ENCODE measurements around the gene PXN. TPM values are rescaled to one million over a fixed set of nuclear protein-coding genes. Genes with fewer than 3 reads are reported as not detected.

Gene PXN
- total and polyA plus RNA-seq, 11 donors = 34.3 to 103 (median 69.9) TPM

DNA sequence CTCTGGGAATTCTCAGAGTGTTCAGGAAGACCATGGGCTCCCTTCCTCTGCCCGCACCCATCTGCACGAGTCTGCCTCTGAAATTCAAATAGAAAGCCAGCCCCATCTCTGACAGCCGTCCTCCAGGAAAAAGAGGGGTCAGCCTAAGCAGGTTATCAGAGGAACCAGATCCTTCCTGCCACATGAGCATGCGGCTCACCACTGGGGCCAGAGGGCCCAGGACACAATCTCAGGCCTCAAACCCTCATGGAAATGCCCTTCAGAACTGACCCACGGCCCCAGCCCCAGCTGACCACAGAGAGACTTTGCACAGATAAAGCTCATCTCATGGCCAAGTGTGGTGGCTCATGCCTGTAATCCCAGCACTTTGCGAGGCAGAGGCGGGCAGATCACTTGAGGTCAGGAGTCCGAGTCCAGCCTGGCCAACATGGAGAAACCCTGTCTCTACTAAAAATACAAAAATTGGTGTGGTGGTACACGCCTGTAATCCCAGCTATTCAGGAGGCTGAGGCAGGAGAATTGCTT, 23.2 kb downstream of the PXN start:
- 46 to 62% (median 50%) methylated on average over 6 to 9 of the region's 9 CpGs for WGBS, 4 donors
- ATAC-seq = peak; percentile 28 to 75 (median 45)
- intact Hi-C loops (cut with DNase I) = no loop called here
- Histone ChIP-seq H3K4me1 (peaks cover 34 to 98% (median 90%) of the 10 kb centered on the region in 12 donors), H3K36me3 (peaks cover 0 to 5% (median 0%) of the 10 kb centered on the region in 9 donors), H3K4me3 (no peak overlapping the region), H3K27me3 (no peaks in the 10 kb centered on the region), H3K27ac (peak overlapping the region; percentile 53 to 81 (median 72)), H3K9me3 (no peaks in the 10 kb centered on the region)
- TF ChIP-seq, protein P1, sequence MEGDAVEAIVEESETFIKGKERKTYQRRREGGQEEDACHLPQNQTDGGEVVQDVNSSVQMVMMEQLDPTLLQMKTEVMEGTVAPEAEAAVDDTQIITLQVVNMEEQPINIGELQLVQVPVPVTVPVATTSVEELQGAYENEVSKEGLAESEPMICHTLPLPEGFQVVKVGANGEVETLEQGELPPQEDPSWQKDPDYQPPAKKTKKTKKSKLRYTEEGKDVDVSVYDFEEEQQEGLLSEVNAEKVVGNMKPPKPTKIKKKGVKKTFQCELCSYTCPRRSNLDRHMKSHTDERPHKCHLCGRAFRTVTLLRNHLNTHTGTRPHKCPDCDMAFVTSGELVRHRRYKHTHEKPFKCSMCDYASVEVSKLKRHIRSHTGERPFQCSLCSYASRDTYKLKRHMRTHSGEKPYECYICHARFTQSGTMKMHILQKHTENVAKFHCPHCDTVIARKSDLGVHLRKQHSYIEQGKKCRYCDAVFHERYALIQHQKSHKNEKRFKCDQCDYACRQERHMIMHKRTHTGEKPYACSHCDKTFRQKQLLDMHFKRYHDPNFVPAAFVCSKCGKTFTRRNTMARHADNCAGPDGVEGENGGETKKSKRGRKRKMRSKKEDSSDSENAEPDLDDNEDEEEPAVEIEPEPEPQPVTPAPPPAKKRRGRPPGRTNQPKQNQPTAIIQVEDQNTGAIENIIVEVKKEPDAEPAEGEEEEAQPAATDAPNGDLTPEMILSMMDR (IDR thresholded peaks at IDR 0.05) = no peak
- no peak for TF ChIP-seq POLR2A (IDR thresholded peaks at IDR 0.05)
- DNase-seq = peak in 2 of 5 donors; percentile 45 to 50

DNA sequence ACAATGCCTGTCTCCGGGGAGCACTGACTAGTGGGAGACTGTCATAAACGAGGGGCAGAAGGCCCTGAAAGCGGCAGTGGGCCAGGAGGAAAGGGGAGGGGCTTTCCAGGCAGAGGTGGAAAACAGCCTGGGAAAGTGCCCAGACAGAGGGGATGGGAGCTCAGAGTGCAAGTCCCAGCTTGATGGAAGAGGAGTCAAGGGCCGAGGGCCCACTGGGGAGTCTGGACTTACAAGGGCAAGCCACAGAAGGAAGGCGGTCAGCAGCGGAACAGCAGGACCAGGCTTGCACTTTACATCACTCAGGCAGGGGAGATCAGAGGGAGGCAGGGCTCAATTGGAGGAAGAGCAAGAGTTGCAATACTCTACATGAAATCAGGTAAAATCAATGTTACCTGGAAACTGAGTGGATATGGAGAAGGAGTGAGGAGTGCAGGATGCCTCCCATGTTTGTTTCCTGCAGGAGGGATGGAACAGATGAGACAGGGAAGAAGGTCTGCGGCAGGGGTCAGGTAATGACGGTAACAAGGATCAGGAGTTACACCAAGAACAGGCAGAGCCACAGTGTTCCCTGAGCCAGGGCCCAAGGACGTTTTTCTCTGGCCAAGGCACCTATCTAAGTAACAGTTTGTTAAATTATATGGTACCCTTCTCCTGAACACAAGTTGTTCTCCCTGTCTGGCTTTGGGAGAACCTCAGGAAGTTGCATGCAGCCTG, 23.8 kb downstream of the PXN start:
- Histone ChIP-seq H3K9me3 (no peaks in the 10 kb centered on the region), H3K4me1 (peaks cover 36 to 98% (median 90%) of the 10 kb centered on the region in 12 donors), H3K4me3 (peak overlapping the region in 4 of 12 donors; percentile 1 to 20 (median 8)), H3K27ac (peak overlapping the region; percentile 43 to 81 (median 74)), H3K36me3 (peaks cover 0 to 5% (median 0%) of the 10 kb centered on the region in 9 donors), H3K27me3 (no peaks in the 10 kb centered on the region)
- DNase-seq (peak in 1 of 5 donors; percentile 37), ATAC-seq (peak in 1 of 4 donors; percentile 5)
- 41 to 56% (median 44%) methylated on average over 9 of the region's 9 CpGs for WGBS, 4 donors
- intact Hi-C loops (cut with DNase I) = no loop called here
- TF ChIP-seq POLR2A (IDR thresholded peaks at IDR 0.05) = no peak
- TF ChIP-seq, protein P1 (IDR thresholded peaks at IDR 0.05) = no peak

DNA sequence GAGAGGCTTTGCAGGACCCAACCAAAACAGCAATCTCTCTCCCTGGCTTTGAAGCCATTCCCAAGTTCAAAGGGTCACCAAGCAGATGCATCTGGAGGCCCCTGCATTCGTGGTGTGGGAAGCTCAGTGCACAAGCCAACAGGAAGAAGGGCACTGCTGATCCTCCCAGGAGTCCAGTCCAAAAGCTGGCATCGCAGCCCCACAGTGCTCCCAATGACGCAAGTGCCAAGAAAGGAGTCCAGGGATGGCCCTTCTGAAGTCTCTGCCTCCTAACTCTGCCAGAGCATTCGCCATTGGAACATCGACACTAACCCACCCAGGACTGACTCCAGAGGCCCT, 25.1 kb downstream of the PXN start:
- ATAC-seq (peak in 1 of 4 donors; percentile 16), DNase-seq (no peak)
- peaks cover 0 to 5% (median 0%) of the 10 kb centered on the region in 9 donors for H3K36me3 ChIP-seq
- TF ChIP-seq, protein P1 (IDR thresholded peaks at IDR 0.05) = no peak
- no peak for TF ChIP-seq POLR2A (IDR thresholded peaks at IDR 0.05)
- intact Hi-C loops (cut with DNase I) = no loop called here
- no peak overlapping the region for H3K4me3 ChIP-seq
- 32 to 62% (median 52%) methylated on average over 5 of the region's 5 CpGs for WGBS, 4 donors
- H3K27ac ChIP-seq = peak overlapping the region in 11 of 12 donors; percentile 33 to 81 (median 72)
- no peaks in the 10 kb centered on the region for H3K9me3 ChIP-seq
- H3K27me3 ChIP-seq = no peaks in the 10 kb centered on the region
- H3K4me1 ChIP-seq = peaks cover 46 to 98% (median 94%) of the 10 kb centered on the region in 12 donors

DNA sequence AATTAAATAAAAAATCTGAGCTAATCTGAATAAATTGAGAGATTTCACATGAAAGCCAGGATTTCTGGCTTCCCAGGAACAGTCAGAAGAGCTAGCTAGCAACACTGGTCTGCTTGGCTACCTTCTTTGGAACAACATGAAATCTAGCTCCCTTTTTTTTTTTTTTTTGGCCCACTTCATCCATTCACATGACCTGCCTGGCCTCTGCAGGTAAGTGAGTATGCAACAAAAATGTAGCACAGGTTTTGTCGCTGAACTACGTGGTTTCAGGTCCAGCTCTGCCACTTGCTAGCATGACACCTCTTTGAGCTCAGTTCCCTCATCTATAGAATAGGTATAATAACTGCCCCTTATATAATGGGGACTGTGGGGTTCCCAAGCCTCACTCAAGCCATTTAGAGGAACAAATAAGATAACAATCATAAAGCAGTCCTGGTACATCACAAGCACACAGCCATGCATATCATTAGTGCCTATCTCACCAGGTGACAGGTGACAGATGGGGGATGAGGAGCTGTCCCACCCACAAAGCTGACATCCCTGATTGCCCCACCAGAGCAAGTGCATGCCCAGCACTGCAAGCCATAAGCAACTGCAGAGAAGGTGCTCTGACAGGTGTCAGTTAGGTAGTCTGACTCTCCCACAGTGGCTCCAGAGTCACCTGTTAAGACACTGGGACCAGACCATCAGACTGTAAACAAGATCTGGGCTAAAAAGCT, 25.6 kb downstream of the PXN start:
- Histone ChIP-seq H3K9me3 (no peaks in the 10 kb centered on the region), H3K27ac (peak overlapping the region in 9 of 12 donors; percentile 21 to 93 (median 77)), H3K36me3 (peaks cover 0 to 5% (median 0%) of the 10 kb centered on the region in 9 donors), H3K4me3 (no peak overlapping the region), H3K27me3 (no peaks in the 10 kb centered on the region), H3K4me1 (peaks cover 50 to 98% (median 94%) of the 10 kb centered on the region in 12 donors)
- ATAC-seq (no peak), DNase-seq (no peak)
- TF ChIP-seq POLR2A (IDR thresholded peaks at IDR 0.05) = no peak
- TF ChIP-seq, protein P1 (IDR thresholded peaks at IDR 0.05) = no peak
- WGBS, 4 donors = 74 to 92% (median 84%) methylated on average over 2 of the region's 2 CpGs
- intact Hi-C loops (cut with DNase I) = no loop called here
